ENCODE results near the gene SERPINA9.
"Not testable (repeated sequence)": the region's sequence is repeated elsewhere in the genome, so short reads cannot be mapped to it uniquely, and the experiment has no call there.

Gene SERPINA9

GRCh38 chr14:94428610-94429009 lies 47.4 kb downstream of the SERPINA9 start:
- DNase-seq (ENCODE audit: insufficient read length, low spot score) (no peak), FAIRE-seq (no peak)

- FAIRE-seq (no peak), DNase-seq (ENCODE audit: insufficient read length, low spot score) (no peak)
These were observed 48.9 kb downstream of the SERPINA9 start for GRCh38 chr14:94427016-94427613.

DNA sequence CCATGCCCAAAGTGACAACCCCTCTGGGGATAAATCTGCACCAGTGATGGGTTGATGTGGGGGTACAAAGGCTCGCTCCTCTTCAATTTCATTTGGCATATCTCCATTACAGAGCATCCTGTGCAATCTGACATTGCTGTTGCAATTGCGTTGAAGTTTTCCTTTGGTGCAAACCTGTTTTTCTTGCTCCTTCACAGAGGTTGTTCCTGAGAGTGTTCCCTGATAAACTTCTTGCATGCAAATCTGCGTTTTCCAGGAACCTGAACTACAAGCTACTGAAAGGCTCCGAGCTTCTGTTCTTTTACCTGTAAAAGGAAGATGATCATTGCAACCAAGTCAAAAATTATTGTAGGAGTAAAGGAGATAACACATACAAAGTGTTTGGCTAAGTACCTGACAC lies 49.5 kb downstream of the SERPINA9 start:
- DNase-seq (ENCODE audit: insufficient read length, low spot score) (no peak), FAIRE-seq (no peak)

DNA sequence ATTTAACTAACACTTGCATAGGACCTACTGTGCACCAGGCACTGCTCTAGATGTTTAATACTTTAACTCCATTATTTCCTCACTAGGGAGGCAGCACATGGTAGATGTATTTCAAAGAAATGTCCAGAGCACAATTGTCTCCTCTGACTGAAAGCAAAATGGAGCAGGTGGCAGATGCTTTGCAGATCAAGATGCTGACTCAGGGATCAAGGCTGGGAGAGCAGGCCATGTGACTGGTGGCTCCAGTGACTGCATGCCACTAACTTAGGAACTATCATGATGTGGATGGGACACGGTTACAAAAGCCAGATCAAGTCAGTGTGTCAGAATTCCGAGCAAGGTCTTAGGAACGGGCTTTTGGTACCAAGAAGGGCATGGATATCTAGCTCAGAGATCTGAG lies 51.6 kb downstream of the SERPINA9 start:
- no peak for FAIRE-seq
- DNase-seq (ENCODE audit: insufficient read length, low spot score): no peak

GRCh38 chr14:94423453-94424056 lies 52.4 kb downstream of the SERPINA9 start:
- peak; percentile 67 for DNase-seq (ENCODE audit: insufficient read length, low spot score)
- FAIRE-seq: no peak

- FAIRE-seq (no peak), DNase-seq (ENCODE audit: insufficient read length, low spot score) (no peak)
These were observed 54.7 kb downstream of the SERPINA9 start for GRCh38 chr14:94421316-94421715.

DNA sequence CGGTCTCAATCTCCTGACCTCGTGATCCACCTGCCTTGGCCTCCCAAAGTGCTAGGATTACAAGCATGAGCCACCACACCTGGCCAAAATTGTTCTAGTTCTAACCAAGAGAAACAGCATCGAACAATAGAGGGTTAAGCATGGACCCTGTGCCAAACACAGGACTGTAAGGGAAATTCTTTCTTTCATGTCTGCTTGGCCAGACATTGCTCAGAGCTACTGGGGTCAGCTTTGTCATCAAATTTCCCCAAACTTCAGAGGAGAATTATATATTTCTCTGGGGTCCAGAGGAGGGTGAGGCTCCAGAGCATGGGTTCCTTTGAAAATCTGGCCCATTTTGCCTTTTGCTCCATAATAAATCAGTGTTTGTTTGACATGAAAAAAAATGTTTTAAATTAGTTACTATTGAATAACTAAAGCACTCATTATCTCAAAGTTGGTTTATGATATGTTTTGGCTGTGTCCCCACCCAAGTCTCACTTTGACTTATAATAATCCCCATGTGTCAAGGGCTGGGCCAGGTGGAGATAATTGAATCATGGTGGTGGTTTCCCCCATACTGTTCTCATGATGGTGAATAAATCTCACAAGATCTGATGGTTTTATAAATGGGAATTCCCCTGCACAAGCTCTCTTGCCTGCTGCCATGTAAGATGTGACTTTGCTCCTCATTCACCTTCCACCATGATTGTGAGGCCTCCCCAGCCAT lies 58.3 kb downstream of the SERPINA9 start:
- not testable (repeated sequence) for DNase-seq (ENCODE audit: insufficient read length, low spot score); FAIRE-seq
